GM12878 (cell line): Measurements from ENCODE around the gene PDIK1L. TPM values are rescaled to one million over a fixed set of nuclear protein-coding genes. Genes with fewer than 3 reads are reported as not detected.

ENCODE experiments used
- ATAC-seq: fragments of 200-7000 bp; cut with Tn5 transposase; 3 replicates; pipeline ENCODE4 v1.9.1; 2020; ENCODE audit warnings: mild to moderate bottlenecking, moderate library complexity
- BruUV-seq: library from RNA; stranded (reverse); fragments of 400-500 nt; replicated peaks from 2 replicates; lab custom pipeline; 2021; lab: Mats Ljungman, UMichigan
- CTCF ChIA-PET: fragments of 300-600 bp; sonication (Branson Sonifier 250); formaldehyde crosslinking; extraction: SDS; loops from one replicate; lab custom pipeline; 2021; ENCODE audit warnings: inconsistent platforms; lab: Yijun Ruan, JAX
- POLR2A ChIA-PET: fragments of 350-600 bp; formaldehyde crosslinking; extraction: SDS; loops from one replicate; lab custom pipeline; 2021; ENCODE audit warnings: inconsistent platforms; lab: Charles Lee
- RAD21 ChIA-PET: fragments of 300-600 bp; sonication (Branson Sonifier 250); formaldehyde crosslinking; loops from one replicate; lab custom pipeline; 2023; ENCODE audit warnings: antibody characterized with exemption; ENCODE audit not compliant: unreplicated experiment; lab: Charles Lee
- SMC1A ChIA-PET: fragments of 300-600 bp; sonication (Branson Sonifier 250); formaldehyde crosslinking; loops from one replicate; lab custom pipeline; 2023; ENCODE audit not compliant: unreplicated experiment, uncharacterized antibody; lab: Charles Lee
- DNase-seq: peaks from one replicate; pipeline ENCODE4 v3.0.0-alpha.2; 2011; ENCODE audit warnings: low read depth, low spot score
- FAIRE-seq: peaks from 3 replicates; lab custom pipeline; 2011; peaks lifted over from hg19 to GRCh38; lab: Jason Lieb, UNC
- H2AFZ ChIP-seq: 2 replicates; pipeline ENCODE4 v1.6.0; 2011; ENCODE audit warnings: low read depth, low read length, control low read depth; ENCODE audit not compliant: control insufficient read depth
- H3K27ac ChIP-seq: 2 replicates; pipeline ENCODE4 v1.5.1; 2011; ENCODE audit warnings: control low read depth; ENCODE audit not compliant: control insufficient read depth, insufficient read depth
- H3K27me3 ChIP-seq, 2 experiments: replicated peaks in 1 of 2; 2 replicates each; pipeline versions ENCODE4 v1.6.0 to v1.6.1; 2011; ENCODE audit warnings: low read length in 1 of 2; ENCODE audit not compliant: control insufficient read depth in 2 of 2, insufficient read depth in 2 of 2
- H3K36me3 ChIP-seq, 2 experiments: 2 replicates each; pipeline ENCODE4 v1.5.1; 2011; ENCODE audit warnings: low read length in 1 of 2; ENCODE audit not compliant: control insufficient read depth in 2 of 2, insufficient read depth in 2 of 2
- H3K4me1 ChIP-seq: 2 replicates; pipeline ENCODE4 v1.6.1; 2011; ENCODE audit warnings: mild to moderate bottlenecking, low read length, moderate library complexity, mixed read lengths; ENCODE audit not compliant: control insufficient read depth, insufficient read depth
- H3K4me2 ChIP-seq: 2 replicates; pipeline ENCODE4 v1.6.0; 2011; ENCODE audit warnings: control low read depth; ENCODE audit not compliant: control insufficient read depth, insufficient read depth
- H3K4me3 ChIP-seq: fragments of 200-600 bp; sonication (generic); 2 replicates; pipeline ENCODE4 v1.5.1; 2016
- H3K79me2 ChIP-seq: 2 replicates; pipeline ENCODE4 v1.6.0; 2011; ENCODE audit warnings: low read length; ENCODE audit not compliant: control insufficient read depth, insufficient read depth
- H3K9ac ChIP-seq: 2 replicates; pipeline ENCODE4 v1.8.0; 2011; ENCODE audit warnings: low read length, control low read depth, mixed read lengths; ENCODE audit not compliant: control insufficient read depth, insufficient read depth
- H3K9me3 ChIP-seq: replicated peaks from 3 replicates; pipeline ENCODE4 v1.5.1; 2011; ENCODE audit warnings: mild to moderate bottlenecking, low read length; ENCODE audit not compliant: control insufficient read depth, insufficient read depth
- H4K20me1 ChIP-seq: 2 replicates; pipeline ENCODE4 v1.6.0; 2011; ENCODE audit not compliant: control insufficient read depth, insufficient read depth
- CBX3 ChIP-seq: fragments of 200-600 bp; sonication (generic); IDR thresholded peaks from 2 replicates; pipeline ENCODE4 v1.6.1; 2016; ENCODE audit warnings: low read depth, borderline replicate concordance
- EED ChIP-seq: sonication (generic); IDR thresholded peaks from 2 replicates; pipeline ENCODE4 v1.6.1; 2016; ENCODE audit warnings: antibody characterized with exemption, low read depth
- EGR1 ChIP-seq, 2 experiments: IDR thresholded peaks; 1 replicate in 1 of 2; 2 replicates in 1 of 2; pipeline ENCODE4 v1.6.1; 2011 to 2012; ENCODE audit warnings: low read depth in 2 of 2, low read length in 2 of 2, borderline replicate concordance in 1 of 2, mild to moderate bottlenecking in 1 of 2, moderate library complexity in 1 of 2
- HDAC2 ChIP-seq: fragments of 200-600 bp; sonication (generic); IDR thresholded peaks from 2 replicates; pipeline ENCODE4 v1.6.1; 2017
- IKZF2 ChIP-seq, 2 experiments: fragments of 450-650 bp; IDR thresholded peaks; 2 replicates each; pipeline ENCODE4 v1.6.1; 2017; ENCODE audit warnings: mild to moderate bottlenecking in 2 of 2, moderate library complexity in 2 of 2
- JUND ChIP-seq: IDR thresholded peaks from 2 replicates; pipeline ENCODE4 v1.6.1; 2012; ENCODE audit warnings: low read depth, mild to moderate bottlenecking, low read length, improper control_type of control experiment, moderate library complexity
- KDM1A ChIP-seq: fragments of 200-600 bp; sonication (generic); IDR thresholded peaks from 2 replicates; pipeline ENCODE4 v1.6.1; 2016; ENCODE audit warnings: borderline replicate concordance
- MTA3 ChIP-seq: IDR thresholded peaks from 2 replicates; pipeline ENCODE4 v1.6.1; 2012; ENCODE audit warnings: low read length, inconsistent platforms, borderline replicate concordance
- MYC ChIP-seq: IDR thresholded peaks from 2 replicates; pipeline ENCODE4 v1.6.1; 2011; ENCODE audit warnings: mild to moderate bottlenecking, low read length, moderate library complexity, inconsistent platforms; ENCODE audit not compliant: insufficient read depth, insufficient replicate concordance, insufficient read length, severe bottlenecking
- NR2F1 ChIP-seq: fragments of 450-650 bp; conservative IDR thresholded peaks from 2 replicates; pipeline ENCODE4 v1.6.1; 2017; ENCODE audit warnings: mild to moderate bottlenecking
- RB1 ChIP-seq: fragments of 450-650 bp; formaldehyde crosslinking; IDR thresholded peaks from 2 replicates; pipeline ENCODE4 v1.6.1; 2017; ENCODE audit warnings: mild to moderate bottlenecking, borderline replicate concordance
- REST ChIP-seq: IDR thresholded peaks from 2 replicates; pipeline ENCODE4 v1.6.1; 2012; ENCODE audit warnings: mild to moderate bottlenecking, low read depth, low read length
- SMAD1 ChIP-seq: fragments of 450-650 bp; IDR thresholded peaks from 2 replicates; pipeline ENCODE4 v1.6.1; 2018; ENCODE audit warnings: mild to moderate bottlenecking, low read depth; ENCODE audit not compliant: partially characterized antibody
- TAF1 ChIP-seq: IDR thresholded peaks from 2 replicates; pipeline ENCODE4 v1.6.1; 2011; ENCODE audit warnings: mild to moderate bottlenecking, low read depth, low read length, borderline replicate concordance
- WRNIP1 ChIP-seq: IDR thresholded peaks from 2 replicates; pipeline ENCODE4 v1.6.1; 2011; ENCODE audit warnings: low read depth, low read length, improper control_type of control experiment, borderline replicate concordance
- ZNF274 ChIP-seq: IDR thresholded peaks from one replicate; pipeline ENCODE4 v1.8.0; 2011; ENCODE audit not compliant: insufficient read length, insufficient read depth
- ZZZ3 ChIP-seq: IDR thresholded peaks from 2 replicates; pipeline ENCODE4 v1.6.1; 2011; ENCODE audit warnings: low read depth; ENCODE audit not compliant: control insufficient read depth, insufficient read length
- WGBS: methylation state at CpG from one replicate; pipeline ENCODE4 v1.1.6; 2016; ENCODE audit warnings: low lambda C conversion rate; ENCODE audit not compliant: insufficient replicate concordance, insufficient coverage; ENCODE audit errors: missing lambda C conversion rate; 5-methylcytosine and 5-hydroxymethylcytosine counted together
- in situ Hi-C: fragments of 300-500 bp; cut with MboI; formaldehyde crosslinking; loops from 9 replicates; pipeline ENCODE4 v1.14.3; 2018; ENCODE audit warnings: mixed read lengths
- intact Hi-C: fragments of 100-400 bp; cut with micrococcal nuclease; formaldehyde crosslinking; loops from one replicate; pipeline ENCODE4 v1.14.2; 2022; ENCODE audit not compliant: unreplicated experiment
- polyA plus RNA-seq, 11 experiments: library from polyadenylated mRNA; depleted of rRNA in 4 of 11; unstranded in 6 of 11; stranded (reverse) in 5 of 11; fragments of >200 nt; fragmentation: Nextera tagmentation in 4 of 11; fragmentation: Illumina TruSeq in 1 of 11; extraction: Ambion mirVana in 4 of 11; extraction: Trizol in 1 of 11; gene quantifications; 1 replicate in 1 of 11; 2 replicates in 10 of 11; pipeline versions ENCODE4 v1.2.1 to v1.2.3, GENCODE V29; 2011 to 2016; ENCODE audit warnings: inconsistent platforms in 2 of 11, missing spikeins in 2 of 11, low read depth in 1 of 11
- total RNA-seq, 4 experiments: library from RNA; depleted of rRNA in 3 of 4; stranded (reverse); fragments of >200 nt in 3 of 4; fragmentation: Illumina TruSeq in 1 of 4; extraction: Trizol in 1 of 4; gene quantifications; 2 replicates each; pipeline versions ENCODE4 v1.2.1 to v1.2.3, GENCODE V29; 2013 to 2021

Gene PDIK1L
- total and polyA plus RNA-seq, 10 of the 15 experiments (the other 5 are each of a cell fraction or from before 2014, with no cell fraction given), result 4.0 to 15.9 (median 10.5) TPM

GRCh38 chr1:26160527-26161414 is 49.1 kb downstream of the PDIK1L start:
- intact Hi-C loops, result loop anchor here (5.0 to 10.0 kb wide), 2 partner anchors 53 to 234 kb away; no protein-coding TSS in a partner anchor
- ChIA-PET CTCF (no interaction called here), RAD21 (no interaction called here), POLR2A (interaction anchor here (0.6 kb wide), 1 partner anchor 113 kb away, joined by 9 read pairs; no protein-coding TSS in a partner anchor), SMC1A (no interaction called here)
- no peak overlapping the region for H3K4me3 ChIP-seq
- H3K36me3 ChIP-seq, result no peaks in the 10 kb centered on the region
- no peak overlapping the region for H2AFZ ChIP-seq
- H4K20me1 ChIP-seq, result no peaks in the 10 kb centered on the region
- no peaks in the 10 kb centered on the region; the same call in 2 of the 3 replicates for H3K9me3 ChIP-seq
- no peak overlapping the region for H3K9ac ChIP-seq
- FAIRE-seq (no peak), ATAC-seq (no peak; the same call in 2 of the 3 replicates), DNase-seq (no peak)
- no peak overlapping the region for H3K27ac ChIP-seq
- 30% methylated on average over 18 of the region's 18 CpGs for WGBS
- no TSS peak for BruUV-seq
- no peak overlapping the region for H3K4me2 ChIP-seq
- no peak for TF ChIP-seq SMAD1
- no peak for TF ChIP-seq IKZF2 (IDR thresholded peaks at IDR 0.05)
- no peak for TF ChIP-seq JUND
- TF ChIP-seq HDAC2, result no peak
- TF ChIP-seq MYC, result no peak
- TF ChIP-seq EED, result no peak
- TF ChIP-seq REST, result no peak
- TF ChIP-seq ZNF274, result no peak
- no peak for TF ChIP-seq TAF1
- no peak for TF ChIP-seq KDM1A
- no peak for TF ChIP-seq RB1
- no peak for TF ChIP-seq NR2F1
- no peak for TF ChIP-seq WRNIP1
- TF ChIP-seq EGR1 (IDR thresholded peaks at IDR 0.05; ENCODE audit: borderline replicate concordance in 1 of 2, low read depth in 2 of 2, low read length in 2 of 2), result no peak
- no peak for TF ChIP-seq ZZZ3
- no peak for TF ChIP-seq CBX3
- TF ChIP-seq MTA3, result no peak
- in situ Hi-C loops, result no loop called here
- H3K27me3 ChIP-seq, result peaks cover 4 to 22% of the 10 kb centered on the region in 2 experiments
- no peaks in the 10 kb centered on the region for H3K79me2 ChIP-seq
- peaks cover 4% of the 10 kb centered on the region for H3K4me1 ChIP-seq
